OCI-LY1 (cell line): Measurements from ENCODE around the gene GNS.

Source experiments
- EZH2 ChIP-seq: fragments of 200-600 bp; sonication (generic), shearing (Covaris generic); IDR thresholded peaks from 2 replicates; pipeline ENCODE4 v1.8.0; 2017; ENCODE audit warnings: borderline replicate concordance, mixed run types, mild to moderate bottlenecking, antibody characterized with exemption, low read length, moderate library complexity, mixed read lengths
- TF ChIP-seq, protein P1 (sequence below): fragments of 200-600 bp; sonication (generic), shearing (Covaris generic); IDR thresholded peaks from 2 replicates; pipeline ENCODE4 v1.5.1; 2017; ENCODE audit warnings: mild to moderate bottlenecking, antibody characterized with exemption, low read length, moderate library complexity, mixed read lengths

DNA sequence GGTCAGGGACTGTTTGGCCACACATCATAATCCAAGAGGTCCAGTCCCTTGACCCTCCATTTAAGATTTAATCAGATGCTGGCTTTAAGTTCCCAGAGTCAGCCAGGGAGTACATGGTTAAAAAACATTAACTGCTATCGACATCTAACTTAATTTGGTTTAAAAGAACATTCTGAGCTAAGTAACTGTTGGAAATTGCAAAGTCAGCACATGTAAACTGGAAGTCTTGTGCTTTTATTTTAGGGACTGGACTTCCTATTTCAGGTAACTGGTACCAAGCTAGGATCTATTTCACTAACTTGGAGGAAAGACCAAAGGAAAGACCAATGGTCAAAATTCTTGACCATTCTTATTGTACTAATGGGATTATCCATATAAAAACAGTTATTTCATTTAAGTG lies 40.6 kb downstream of the GNS start:
- TF ChIP-seq, protein P1, sequence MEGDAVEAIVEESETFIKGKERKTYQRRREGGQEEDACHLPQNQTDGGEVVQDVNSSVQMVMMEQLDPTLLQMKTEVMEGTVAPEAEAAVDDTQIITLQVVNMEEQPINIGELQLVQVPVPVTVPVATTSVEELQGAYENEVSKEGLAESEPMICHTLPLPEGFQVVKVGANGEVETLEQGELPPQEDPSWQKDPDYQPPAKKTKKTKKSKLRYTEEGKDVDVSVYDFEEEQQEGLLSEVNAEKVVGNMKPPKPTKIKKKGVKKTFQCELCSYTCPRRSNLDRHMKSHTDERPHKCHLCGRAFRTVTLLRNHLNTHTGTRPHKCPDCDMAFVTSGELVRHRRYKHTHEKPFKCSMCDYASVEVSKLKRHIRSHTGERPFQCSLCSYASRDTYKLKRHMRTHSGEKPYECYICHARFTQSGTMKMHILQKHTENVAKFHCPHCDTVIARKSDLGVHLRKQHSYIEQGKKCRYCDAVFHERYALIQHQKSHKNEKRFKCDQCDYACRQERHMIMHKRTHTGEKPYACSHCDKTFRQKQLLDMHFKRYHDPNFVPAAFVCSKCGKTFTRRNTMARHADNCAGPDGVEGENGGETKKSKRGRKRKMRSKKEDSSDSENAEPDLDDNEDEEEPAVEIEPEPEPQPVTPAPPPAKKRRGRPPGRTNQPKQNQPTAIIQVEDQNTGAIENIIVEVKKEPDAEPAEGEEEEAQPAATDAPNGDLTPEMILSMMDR: no peak
- no peak for TF ChIP-seq EZH2
